Trophoblast cell (in vitro differentiated cells and primary cell): ENCODE measurements around the gene SBF2.

Experiments
- DNase-seq, 2 donors: peaks; one replicate each; pipeline ENCODE4 v3.0.0-alpha.2; 2016
- H2AFZ ChIP-seq: 2 replicates; pipeline ENCODE4 v1.6.1; 2013; ENCODE audit warnings: low read length, moderate library complexity, mild to moderate bottlenecking; ENCODE audit not compliant: insufficient read depth, poor library complexity
- H2AK5ac ChIP-seq: 2 replicates; pipeline ENCODE4 v1.6.1; 2013; ENCODE audit warnings: mild to moderate bottlenecking, low read length
- H2BK120ac ChIP-seq: 2 replicates; pipeline ENCODE4 v1.6.1; 2013; ENCODE audit warnings: low read length, mild to moderate bottlenecking, moderate library complexity; ENCODE audit not compliant: insufficient read depth, poor library complexity
- H2BK12ac ChIP-seq: 2 replicates; pipeline ENCODE4 v1.6.1; 2013; ENCODE audit warnings: mild to moderate bottlenecking, low read length, moderate library complexity
- H2BK5ac ChIP-seq: 2 replicates; pipeline ENCODE4 v1.6.1; 2013; ENCODE audit warnings: low read length, low read depth, moderate library complexity, mild to moderate bottlenecking; ENCODE audit not compliant: poor library complexity
- H3K14ac ChIP-seq: 2 replicates; pipeline ENCODE4 v1.6.1; 2013; ENCODE audit warnings: mild to moderate bottlenecking, low read length
- H3K18ac ChIP-seq: 2 replicates; pipeline ENCODE4 v1.6.1; 2013; ENCODE audit warnings: mild to moderate bottlenecking, low read length
- H3K23ac ChIP-seq: 2 replicates; pipeline ENCODE4 v1.6.1; 2013; ENCODE audit warnings: low read length
- H3K27ac ChIP-seq: 2 replicates; pipeline ENCODE4 v1.5.1; 2013; ENCODE audit warnings: low read depth, mild to moderate bottlenecking, inconsistent platforms, low read length, moderate library complexity
- H3K27me3 ChIP-seq: 2 replicates; pipeline ENCODE4 v1.6.1; 2013; ENCODE audit warnings: inconsistent platforms, mild to moderate bottlenecking, low read length, moderate library complexity; ENCODE audit not compliant: insufficient read depth
- H3K36me3 ChIP-seq, 2 experiments: 1 replicate in 1 of 2; 2 replicates in 1 of 2; pipeline ENCODE4 v1.6.1; 2013; ENCODE audit warnings: low read length in 2 of 2, mild to moderate bottlenecking in 2 of 2, moderate library complexity in 1 of 2; ENCODE audit not compliant: insufficient read depth in 2 of 2, control insufficient read depth in 1 of 2
- H3K4ac ChIP-seq: 2 replicates; pipeline ENCODE4 v1.6.1; 2013; ENCODE audit warnings: low read depth, mild to moderate bottlenecking, low read length, moderate library complexity
- H3K4me1 ChIP-seq, 2 experiments: 1 replicate in 1 of 2; 2 replicates in 1 of 2; pipeline ENCODE4 v1.6.1; 2013; ENCODE audit warnings: low read length in 2 of 2, mild to moderate bottlenecking in 2 of 2, moderate library complexity in 1 of 2; ENCODE audit not compliant: insufficient read depth in 2 of 2, control insufficient read depth in 1 of 2
- H3K4me2 ChIP-seq: 2 replicates; pipeline ENCODE4 v1.6.1; 2013; ENCODE audit warnings: inconsistent platforms, mild to moderate bottlenecking, low read length, moderate library complexity
- H3K4me3 ChIP-seq: 2 replicates; pipeline ENCODE4 v1.5.1; 2013; ENCODE audit warnings: mild to moderate bottlenecking, low read depth, low read length, inconsistent platforms
- H3K79me1 ChIP-seq: one replicate; pipeline ENCODE4 v1.6.1; 2013; ENCODE audit warnings: low read length
- H3K79me2 ChIP-seq: 2 replicates; pipeline ENCODE4 v1.6.1; 2013; ENCODE audit warnings: low read length, mild to moderate bottlenecking; ENCODE audit not compliant: control insufficient read depth, insufficient read depth, poor library complexity
- H3K9ac ChIP-seq: 2 replicates; pipeline ENCODE4 v1.6.1; 2013; ENCODE audit warnings: mild to moderate bottlenecking, low read length
- H3K9me3 ChIP-seq: 2 replicates; pipeline ENCODE4 v1.6.1; 2013; ENCODE audit warnings: low read depth, mild to moderate bottlenecking, control low read depth, inconsistent platforms, low read length; ENCODE audit not compliant: insufficient read depth
- H4K12ac ChIP-seq: 2 replicates; pipeline ENCODE4 v1.6.1; 2013; ENCODE audit warnings: low read depth, mild to moderate bottlenecking, low read length, moderate library complexity
- H4K8ac ChIP-seq: 2 replicates; pipeline ENCODE4 v1.6.1; 2013; ENCODE audit warnings: low read depth, mild to moderate bottlenecking, low read length, moderate library complexity
- H4K91ac ChIP-seq: one replicate; pipeline ENCODE4 v1.6.1; 2013; ENCODE audit warnings: low read depth, mild to moderate bottlenecking, low read length, moderate library complexity
- WGBS: extraction: QIAGEN DNeasy Blood & Tissue Kit; methylation state at CpG from one replicate; pipeline ENCODE4 v1.1.7; 2013; ENCODE audit warnings: missing lambda C conversion rate; ENCODE audit not compliant: insufficient read length, insufficient coverage; ENCODE audit errors: extremely low coverage; 5-methylcytosine and 5-hydroxymethylcytosine counted together

SBF2 gene

GRCh38 chr11:9752091-9752490 is 541.9 kb downstream of the SBF2 start:
- Histone ChIP-seq H3K36me3 (peaks cover 9 to 17% of the 10 kb centered on the region in 2 experiments), H3K9ac (no peak overlapping the region), H4K8ac (no peak overlapping the region), H4K91ac (no peak overlapping the region), H3K18ac (no peak overlapping the region), H3K79me2 (no peaks in the 10 kb centered on the region), H3K4me1 (peaks cover 15 to 19% of the 10 kb centered on the region in 2 experiments), H2AK5ac (no peak overlapping the region), H3K27ac (no peak overlapping the region), H3K4ac (no peak overlapping the region), H3K4me2 (no peak overlapping the region), H2BK5ac (no peak overlapping the region), H2BK12ac (no peak overlapping the region), H3K79me1 (peaks cover 10% of the 10 kb centered on the region), H3K23ac (no peak overlapping the region), H2BK120ac (no peak overlapping the region), H3K27me3 (no peaks in the 10 kb centered on the region), H3K9me3 (no peaks in the 10 kb centered on the region), H4K12ac (no peak overlapping the region), H3K4me3 (no peak overlapping the region), H2AFZ (no peak overlapping the region), H3K14ac (no peak overlapping the region)
- DNase-seq: peak; percentile 27 to 41
- WGBS: no CpG with 5 or more reads among the region's 3 CpGs

GRCh38 chr11:9750551-9750950 is 543.5 kb downstream of the SBF2 start:
- Histone ChIP-seq H3K23ac (no peak overlapping the region), H2BK120ac (no peak overlapping the region), H3K36me3 (peaks cover 13 to 25% of the 10 kb centered on the region in 2 experiments), H3K79me1 (peaks cover 2% of the 10 kb centered on the region), H4K8ac (peak overlapping the region; percentile 14), H3K4me1 (peaks cover 2 to 3% of the 10 kb centered on the region in 2 experiments), H4K91ac (no peak overlapping the region), H2AK5ac (no peak overlapping the region), H3K18ac (no peak overlapping the region), H3K27me3 (no peaks in the 10 kb centered on the region), H2BK12ac (no peak overlapping the region), H3K9ac (no peak overlapping the region), H3K4me2 (no peak overlapping the region), H3K14ac (no peak overlapping the region), H3K27ac (no peak overlapping the region), H3K79me2 (no peaks in the 10 kb centered on the region), H2AFZ (no peak overlapping the region), H3K4ac (no peak overlapping the region), H4K12ac (no peak overlapping the region), H3K9me3 (no peaks in the 10 kb centered on the region), H3K4me3 (no peak overlapping the region), H2BK5ac (no peak overlapping the region)
- WGBS: no CpG with 5 or more reads among the region's 4 CpGs
- DNase-seq: peak; percentile 90 to 96

DNA sequence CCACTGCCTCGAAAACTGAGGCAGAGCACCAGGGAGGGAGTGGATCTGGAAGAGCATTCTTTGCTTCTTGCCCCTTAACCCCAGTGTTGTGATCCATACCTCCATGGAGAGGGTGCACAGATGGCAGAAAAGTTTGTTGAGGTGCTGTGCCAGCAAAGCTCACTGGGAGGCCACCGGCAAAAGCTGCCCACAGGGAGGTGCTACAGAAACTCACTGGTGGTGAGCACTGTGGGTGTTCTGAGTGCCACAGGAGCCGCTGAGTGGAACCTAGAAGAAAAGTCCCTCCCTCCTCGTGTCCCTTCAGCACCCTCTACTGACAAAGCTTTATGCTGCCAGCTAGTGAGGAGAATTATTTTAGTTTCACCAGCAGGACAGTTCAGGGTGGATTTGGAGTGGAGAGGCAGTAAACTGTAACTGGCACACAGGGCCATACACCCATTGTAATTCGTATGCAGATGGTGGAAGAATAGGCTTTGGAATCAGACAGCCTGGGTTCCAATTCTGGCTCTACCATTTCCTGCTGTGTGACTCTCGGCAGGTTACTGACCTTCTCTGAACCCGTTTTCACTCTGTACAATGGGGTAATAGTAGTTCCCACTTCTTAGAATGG is 545.6 kb downstream of the SBF2 start:
- Histone ChIP-seq H3K27me3 (no peaks in the 10 kb centered on the region), H3K14ac (no peak overlapping the region), H2BK12ac (no peak overlapping the region), H3K79me1 (peaks cover 2% of the 10 kb centered on the region), H3K4me3 (no peak overlapping the region), H4K8ac (no peak overlapping the region), H3K27ac (no peak overlapping the region), H2BK5ac (no peak overlapping the region), H3K18ac (no peak overlapping the region), H3K9me3 (no peaks in the 10 kb centered on the region), H2AFZ (no peak overlapping the region), H2BK120ac (no peak overlapping the region), H3K36me3 (peaks cover 13 to 25% of the 10 kb centered on the region in 2 experiments), H4K91ac (no peak overlapping the region), H2AK5ac (no peak overlapping the region), H3K4me1 (peaks cover 0 to 1% of the 10 kb centered on the region in 2 experiments), H3K9ac (no peak overlapping the region), H3K4ac (no peak overlapping the region), H4K12ac (no peak overlapping the region), H3K23ac (no peak overlapping the region), H3K4me2 (no peak overlapping the region), H3K79me2 (no peaks in the 10 kb centered on the region)
- WGBS: no CpG with 5 or more reads among the region's 7 CpGs
- DNase-seq: peak; percentile 52 to 79

GRCh38 chr11:9747828-9748227 is 546.2 kb downstream of the SBF2 start:
- H3K18ac ChIP-seq: no peak overlapping the region
- H2BK5ac ChIP-seq: no peak overlapping the region
- no peak overlapping the region for H3K23ac ChIP-seq
- H3K4ac ChIP-seq: no peak overlapping the region
- no peak overlapping the region for H2BK120ac ChIP-seq
- H2BK12ac ChIP-seq: no peak overlapping the region
- H3K4me2 ChIP-seq: no peak overlapping the region
- H3K14ac ChIP-seq: no peak overlapping the region
- no peaks in the 10 kb centered on the region for H3K9me3 ChIP-seq
- DNase-seq: no peak
- H2AK5ac ChIP-seq: no peak overlapping the region
- peaks cover 0 to 1% of the 10 kb centered on the region in 2 experiments for H3K4me1 ChIP-seq
- no peaks in the 10 kb centered on the region for H3K79me2 ChIP-seq
- no peak overlapping the region for H4K91ac ChIP-seq
- H3K36me3 ChIP-seq: peaks cover 13 to 25% of the 10 kb centered on the region in 2 experiments
- H4K12ac ChIP-seq: no peak overlapping the region
- H3K27me3 ChIP-seq: no peaks in the 10 kb centered on the region
- no peak overlapping the region for H4K8ac ChIP-seq
- no peak overlapping the region for H2AFZ ChIP-seq
- no peak overlapping the region for H3K4me3 ChIP-seq
- peaks cover 2% of the 10 kb centered on the region for H3K79me1 ChIP-seq
- WGBS: no CpG with 5 or more reads among the region's 5 CpGs
- H3K9ac ChIP-seq: no peak overlapping the region
- no peak overlapping the region for H3K27ac ChIP-seq
